IMR-90 (cell line): Measurements from ENCODE around the gene SRSF12. TPM values are rescaled to one million over a fixed set of nuclear protein-coding genes. Genes with fewer than 3 reads are reported as not detected.

ENCODE experiments used
- ATAC-seq: fragments of 200-7000 bp; cut with Tn5 transposase; 2 replicates; pipeline ENCODE4 v1.9.1; 2020; ENCODE audit warnings: low read depth, mild to moderate bottlenecking, moderate library complexity
- BruUV-seq: library from RNA; stranded (reverse); fragments of 400-500 nt; replicated peaks from 2 replicates; lab custom pipeline; 2021; lab: Mats Ljungman, UMichigan
- CTCF ChIA-PET: fragments of 300-600 bp; formaldehyde crosslinking; extraction: SDS; loops from one replicate; lab custom pipeline; 2021; ENCODE audit warnings: antibody characterized with exemption; lab: Yijun Ruan, JAX
- POLR2A ChIA-PET: fragments of 300-600 bp; sonication (Branson Sonifier 250); formaldehyde crosslinking; loops from one replicate; lab custom pipeline; 2022; ENCODE audit warnings: antibody characterized with exemption; ENCODE audit not compliant: unreplicated experiment; lab: Charles Lee
- DNase-seq: peaks from one replicate; pipeline ENCODE4 v3.0.0; 2013
- H2AFZ ChIP-seq: replicated peaks from 2 replicates; pipeline ENCODE3; 2013; ENCODE audit warnings: low read length, mild to moderate bottlenecking; ENCODE audit not compliant: poor library complexity
- H2AK5ac ChIP-seq: 2 replicates; pipeline ENCODE4 v1.6.1; 2013; ENCODE audit warnings: low read depth, low read length, inconsistent platforms
- H2AK9ac ChIP-seq: replicated peaks from 2 replicates; pipeline ENCODE3; 2013; ENCODE audit warnings: mild to moderate bottlenecking, low read depth, low read length, moderate library complexity; ENCODE audit not compliant: poor library complexity
- H2BK120ac ChIP-seq: 2 replicates; pipeline ENCODE4 v1.6.1; 2013; ENCODE audit warnings: low read depth, low read length, inconsistent platforms
- H2BK15ac ChIP-seq: 3 replicates; pipeline ENCODE4 v1.6.1; 2013; ENCODE audit warnings: low read depth, low read length, inconsistent platforms
- H2BK20ac ChIP-seq: 2 replicates; pipeline ENCODE4 v1.6.1; 2013; ENCODE audit warnings: low read depth, mild to moderate bottlenecking, inconsistent platforms, low read length, moderate library complexity
- H2BK5ac ChIP-seq: 2 replicates; pipeline ENCODE4 v1.6.1; 2013; ENCODE audit warnings: mild to moderate bottlenecking, low read depth, low read length, inconsistent platforms; ENCODE audit not compliant: poor library complexity, severe bottlenecking
- H3K14ac ChIP-seq: replicated peaks from 2 replicates; pipeline ENCODE4 v1.6.1; 2013; ENCODE audit warnings: low read depth, low read length, inconsistent platforms
- H3K18ac ChIP-seq: 2 replicates; pipeline ENCODE4 v1.6.1; 2013; ENCODE audit warnings: low read depth, low read length, control low read depth
- H3K23ac ChIP-seq: 2 replicates; pipeline ENCODE4 v1.6.1; 2013; ENCODE audit warnings: low read depth, low read length, inconsistent platforms
- H3K27ac ChIP-seq: 2 replicates; pipeline ENCODE4 v1.5.1; 2013; ENCODE audit warnings: mild to moderate bottlenecking, control low read depth, low read length; ENCODE audit not compliant: insufficient read depth
- H3K27me3 ChIP-seq: 2 replicates; pipeline ENCODE4 v1.6.1; 2013; ENCODE audit warnings: low read length; ENCODE audit not compliant: control insufficient read depth, insufficient read depth
- H3K36me3 ChIP-seq: 2 replicates; pipeline ENCODE4 v1.6.1; 2013; ENCODE audit warnings: low read length, mixed read lengths; ENCODE audit not compliant: control insufficient read depth, insufficient read depth
- H3K4ac ChIP-seq: 2 replicates; pipeline ENCODE4 v1.6.1; 2013; ENCODE audit warnings: low read depth, low read length, inconsistent platforms
- H3K4me1 ChIP-seq: 2 replicates; pipeline ENCODE4 v1.6.1; 2013; ENCODE audit warnings: low read length, mixed read lengths; ENCODE audit not compliant: control insufficient read depth, insufficient read depth
- H3K4me2 ChIP-seq: 2 replicates; pipeline ENCODE4 v1.6.1; 2013; ENCODE audit warnings: low read depth, mild to moderate bottlenecking, control low read depth, low read length, moderate library complexity
- H3K4me3 ChIP-seq: 2 replicates; pipeline ENCODE4 v1.5.1; 2013; ENCODE audit warnings: low read depth, mild to moderate bottlenecking, control low read depth, low read length, moderate library complexity; ENCODE audit not compliant: insufficient read depth
- H3K56ac ChIP-seq: 2 replicates; pipeline ENCODE4 v1.6.1; 2013; ENCODE audit warnings: low read length, inconsistent platforms; ENCODE audit not compliant: insufficient read depth; ENCODE audit errors: extremely low read depth
- H3K79me1 ChIP-seq, 2 experiments: 2 replicates each; pipeline ENCODE4 v1.6.1; 2013; ENCODE audit warnings: low read length in 2 of 2, inconsistent platforms in 1 of 2, low read depth in 1 of 2
- H3K9ac ChIP-seq: 2 replicates; pipeline ENCODE4 v1.6.1; 2013; ENCODE audit warnings: low read depth, low read length, control low read depth
- H3K9me1 ChIP-seq: 2 replicates; pipeline ENCODE4 v1.6.1; 2013; ENCODE audit warnings: low read length, inconsistent platforms; ENCODE audit not compliant: insufficient read depth
- H3K9me3 ChIP-seq: 2 replicates; pipeline ENCODE4 v1.6.1; 2013; ENCODE audit warnings: low read length; ENCODE audit not compliant: control insufficient read depth, insufficient read depth
- H4K20me1 ChIP-seq: 2 replicates; pipeline ENCODE4 v1.6.1; 2013; ENCODE audit warnings: low read length, inconsistent platforms; ENCODE audit not compliant: insufficient read depth
- H4K5ac ChIP-seq: 2 replicates; pipeline ENCODE4 v1.6.1; 2013; ENCODE audit warnings: mild to moderate bottlenecking, low read depth, low read length, control low read depth
- H4K8ac ChIP-seq, 2 experiments: 2 replicates each; pipeline ENCODE4 v1.6.1; 2013; ENCODE audit warnings: low read depth in 2 of 2, low read length in 2 of 2, control low read depth in 1 of 2, inconsistent platforms in 1 of 2
- H4K91ac ChIP-seq: 2 replicates; pipeline ENCODE4 v1.6.1; 2013; ENCODE audit warnings: low read depth, low read length, inconsistent platforms; ENCODE audit not compliant: insufficient read depth
- BHLHE40 ChIP-seq: fragments of 150-350 bp; IDR thresholded peaks from 2 replicates; pipeline ENCODE4 v1.6.1; 2016; ENCODE audit warnings: mild to moderate bottlenecking, low read depth, low read length
- CEBPB ChIP-seq: IDR thresholded peaks from 2 replicates; pipeline ENCODE4 v1.6.1; 2012; ENCODE audit warnings: low read depth, low read length, improper control_type of control experiment
- CHD1 ChIP-seq: IDR thresholded peaks from 2 replicates; pipeline ENCODE4 v1.6.1; 2012; ENCODE audit warnings: low read depth, low read length, improper control_type of control experiment
- CTCF ChIP-seq: conservative IDR thresholded peaks from 2 replicates; pipeline ENCODE4 v1.5.1; 2012; ENCODE audit warnings: mild to moderate bottlenecking, low read depth, low read length, improper control_type of control experiment
- ELK1 ChIP-seq: fragments of 150-350 bp; IDR thresholded peaks from 2 replicates; pipeline ENCODE4 v1.6.1; 2016; ENCODE audit warnings: low read depth, mild to moderate bottlenecking, low read length, moderate library complexity, borderline replicate concordance
- FOS ChIP-seq: fragments of 150-350 bp; IDR thresholded peaks from 2 replicates; pipeline ENCODE4 v1.6.1; 2016; ENCODE audit warnings: low read depth, low read length
- MAFK ChIP-seq: IDR thresholded peaks from 2 replicates; pipeline ENCODE4 v1.6.1; 2012; ENCODE audit warnings: low read depth, low read length, improper control_type of control experiment
- MAZ ChIP-seq: IDR thresholded peaks from 2 replicates; pipeline ENCODE4 v1.6.1; 2012; ENCODE audit warnings: low read depth, mild to moderate bottlenecking, low read length, improper control_type of control experiment, moderate library complexity, borderline replicate concordance
- MXI1 ChIP-seq: IDR thresholded peaks from 2 replicates; pipeline ENCODE4 v1.6.1; 2012; ENCODE audit warnings: low read depth, mild to moderate bottlenecking, low read length, moderate library complexity, borderline replicate concordance
- NFE2L2 ChIP-seq: fragments of 150-350 bp; IDR thresholded peaks from 2 replicates; pipeline ENCODE4 v1.6.1; 2016; ENCODE audit warnings: low read depth, mild to moderate bottlenecking, low read length
- POLR2A ChIP-seq: IDR thresholded peaks from 2 replicates; pipeline ENCODE4 v1.6.1; 2012; ENCODE audit warnings: mild to moderate bottlenecking, low read depth, low read length
- RAD21 ChIP-seq: IDR thresholded peaks from 2 replicates; pipeline ENCODE4 v1.6.1; 2012; ENCODE audit warnings: low read length, improper control_type of control experiment
- RCOR1 ChIP-seq: IDR thresholded peaks from 2 replicates; pipeline ENCODE4 v1.6.1; 2012; ENCODE audit warnings: mild to moderate bottlenecking, low read length, improper control_type of control experiment; ENCODE audit not compliant: insufficient replicate concordance
- RFX5 ChIP-seq: IDR thresholded peaks from 2 replicates; pipeline ENCODE4 v1.8.0; 2012; ENCODE audit warnings: low read depth, mild to moderate bottlenecking, low read length, moderate library complexity
- SMC3 ChIP-seq: fragments of 150-350 bp; IDR thresholded peaks from 2 replicates; pipeline ENCODE4 v1.6.1; 2016; ENCODE audit warnings: low read depth, mild to moderate bottlenecking, antibody characterized with exemption, low read length, moderate library complexity
- USF2 ChIP-seq: fragments of 150-350 bp; IDR thresholded peaks from 2 replicates; pipeline ENCODE4 v1.6.1; 2017; ENCODE audit warnings: mild to moderate bottlenecking, antibody characterized with exemption, low read length, low read depth
- WGBS, 2 experiments: methylation state at CpG; one replicate each; pipeline versions ENCODE4 v1.1.5 to v1.1.7; 2013; ENCODE audit warnings: missing lambda C conversion rate in 2 of 2; ENCODE audit not compliant: insufficient read length in 1 of 2; ENCODE audit errors: extremely low coverage in 2 of 2; 5-methylcytosine and 5-hydroxymethylcytosine counted together
- dilution Hi-C: fragments of 300-500 bp; cut with HindIII; formaldehyde crosslinking; loops from one replicate; pipeline ENCODE4 v1.14.3; 2018; ENCODE audit warnings: low sequenced_read_pairs; ENCODE audit not compliant: unreplicated experiment
- in situ Hi-C: fragments of 300-500 bp; cut with MboI; formaldehyde crosslinking; loops from 3 replicates; pipeline ENCODE4 v1.14.3; 2019; ENCODE audit warnings: low sequenced_read_pairs, inconsistent platforms, mixed read lengths
- intact Hi-C: fragments of 100-400 bp; cut with micrococcal nuclease; formaldehyde crosslinking; loops from 2 replicates; pipeline ENCODE4 v1.10.0; 2022
- polyA plus RNA-seq, 3 experiments: library from polyadenylated mRNA; depleted of rRNA; stranded (reverse); fragments of >200 nt; gene quantifications; 2 replicates each; pipeline ENCODE4 v1.2.3, GENCODE V29; 2012; ENCODE audit warnings: low replicate concordance in 1 of 3
- total RNA-seq: library from RNA; depleted of rRNA; stranded (reverse); fragments of >200 nt; gene quantifications from 2 replicates; pipeline ENCODE4 v1.2.3, GENCODE V29; 2012

Gene SRSF12
- total and polyA plus RNA-seq, 2 of the 4 experiments (the other 2 are of a cell fraction) = 0.21 to 0.36 TPM

- ATAC-seq = no peak
- H4K20me1 ChIP-seq = no peaks in the 10 kb centered on the region
- no peak overlapping the region for H3K4me2 ChIP-seq
- H2BK15ac ChIP-seq = no peak overlapping the region
- H3K79me1 ChIP-seq = no peaks in the 10 kb centered on the region
- intact Hi-C loops = no loop called here
- H4K8ac ChIP-seq = no peak overlapping the region
- H3K9me3 ChIP-seq = no peaks in the 10 kb centered on the region
- no peak overlapping the region for H2BK5ac ChIP-seq
- no peak overlapping the region for H4K91ac ChIP-seq
- no peaks in the 10 kb centered on the region for H3K9me1 ChIP-seq
- in situ Hi-C loops = no loop called here
- dilution Hi-C loops = no loop called here
- no peak overlapping the region for H2AK9ac ChIP-seq
- H2AFZ ChIP-seq = no peak overlapping the region
- no peak overlapping the region for H3K27ac ChIP-seq
- no peak for DNase-seq
- ChIA-PET POLR2A (no interaction called here), CTCF (no interaction called here)
- H3K4me3 ChIP-seq = no peak overlapping the region
- TF ChIP-seq RAD21 (no peak), MAZ (no peak), NFE2L2 (no peak), USF2 (no peak), RFX5 (no peak), RCOR1 (no peak), MXI1 (no peak), CEBPB (no peak), POLR2A (no peak), ELK1 (no peak), FOS (no peak), BHLHE40 (no peak), SMC3 (no peak), MAFK (no peak), CTCF (no peak), CHD1 (no peak)
- no peak overlapping the region for H3K14ac ChIP-seq
- peaks cover 2% of the 10 kb centered on the region; the same call in 1 of the 2 replicates for H3K27me3 ChIP-seq
- no peak overlapping the region for H2BK120ac ChIP-seq
- no peak overlapping the region for H3K23ac ChIP-seq
- H3K4ac ChIP-seq = no peak overlapping the region
- no TSS peak for BruUV-seq
- H3K56ac ChIP-seq = no peak overlapping the region
- H2AK5ac ChIP-seq = no peak overlapping the region
- H2BK20ac ChIP-seq = no peak overlapping the region
- no peak overlapping the region for H3K9ac ChIP-seq
- no peaks in the 10 kb centered on the region for H3K36me3 ChIP-seq
- no peak overlapping the region for H4K5ac ChIP-seq
- WGBS, 2 experiments = no CpG with 5 or more reads among the region's 3 CpGs
- H3K18ac ChIP-seq = no peak overlapping the region
- H3K4me1 ChIP-seq = peaks cover 10% of the 10 kb centered on the region
Observed at GRCh38 chr6:89051676-89052075, 66.2 kb downstream of the SRSF12 start.
